HG02763 (cell line): Measurements from ENCODE around the gene CD109.

Experiments
- ATAC-seq: cut with Tn5 transposase; IDR thresholded peaks from one replicate; pipeline ENCODE4 v1.9.1; 2021; ENCODE audit warnings: mild to moderate bottlenecking, moderate library complexity; ENCODE audit not compliant: unreplicated experiment

Gene CD109

GRCh38 chr6:73724389-73724788 lies 28.4 kb downstream of the CD109 start:
- no peak for ATAC-seq

GRCh38 chr6:73725192-73725591 lies 29.2 kb downstream of the CD109 start:
- peak; percentile 43 for ATAC-seq

GRCh38 chr6:73727114-73727513 lies 31.1 kb downstream of the CD109 start:
- ATAC-seq = no peak

GRCh38 chr6:73728548-73729205 lies 32.7 kb downstream of the CD109 start:
- peak; percentile 51 for ATAC-seq

GRCh38 chr6:73731285-73731684 lies 35.3 kb downstream of the CD109 start:
- no peak for ATAC-seq

- ATAC-seq = peak; percentile 72
Observed at GRCh38 chr6:73732845-73733675, 37.1 kb downstream of the CD109 start.

GRCh38 chr6:73733791-73734190 lies 37.8 kb downstream of the CD109 start:
- no peak for ATAC-seq

GRCh38 chr6:73734832-73735453 lies 38.9 kb downstream of the CD109 start:
- ATAC-seq = no peak

- no peak for ATAC-seq
Observed at GRCh38 chr6:73738367-73739028, 42.5 kb downstream of the CD109 start.

- ATAC-seq = no peak
Observed at GRCh38 chr6:73739096-73739495, 43.1 kb downstream of the CD109 start.

- ATAC-seq = no peak
Observed at GRCh38 chr6:73742433-73742832, 46.4 kb downstream of the CD109 start.

GRCh38 chr6:73743081-73743480 lies 47.1 kb downstream of the CD109 start:
- ATAC-seq = no peak

- ATAC-seq = no peak
Observed at GRCh38 chr6:73743556-73743955, 47.6 kb downstream of the CD109 start.

GRCh38 chr6:73746787-73747186 lies 50.8 kb downstream of the CD109 start:
- no peak for ATAC-seq

GRCh38 chr6:73747289-73747688 lies 51.3 kb downstream of the CD109 start:
- peak; percentile 97 for ATAC-seq

- no peak for ATAC-seq
Observed at GRCh38 chr6:73752943-73753342, 56.9 kb downstream of the CD109 start.

GRCh38 chr6:73766040-73766439 lies 70.0 kb downstream of the CD109 start:
- no peak for ATAC-seq

GRCh38 chr6:73768558-73768957 lies 72.6 kb downstream of the CD109 start:
- ATAC-seq = no peak

GRCh38 chr6:73769976-73770375 lies 74.0 kb downstream of the CD109 start:
- ATAC-seq = no peak

GRCh38 chr6:73774311-73774774 lies 78.3 kb downstream of the CD109 start:
- ATAC-seq = peak; percentile 47

GRCh38 chr6:73779943-73780342 lies 83.9 kb downstream of the CD109 start:
- no peak for ATAC-seq
